Left lung (tissue), 10 donors: ENCODE measurements around the gene ZNF219. TPM values are rescaled to one million over a fixed set of nuclear protein-coding genes. Genes with fewer than 3 reads are reported as not detected.
A peak's percentile ranks its signal among the peaks of the same experiment; 100 is the strongest.

ENCODE experiments used
- ATAC-seq: fragments of 200-7000 bp; cut with Tn5 transposase; one replicate; pipeline ENCODE4 v1.9.1; 2020; ENCODE audit warnings: moderate library complexity
- DNase-seq, 4 donors: peaks; one replicate each; pipeline ENCODE4 v3.0.0-alpha.2; 2013 to 2020
- H3K27ac ChIP-seq, 2 donors: fragments of 200-600 bp; sonication (generic) in 1 of 2; one replicate each; pipeline versions ENCODE4 v1.5.0 to v1.8.0; 2020 to 2021
- H3K27me3 ChIP-seq, 2 donors: fragments of 200-600 bp; sonication (generic) in 1 of 2; one replicate each; pipeline versions ENCODE4 v1.5.0 to v1.8.0; 2020 to 2021
- H3K36me3 ChIP-seq, 2 donors: fragments of 200-600 bp; sonication (generic) in 1 of 2; one replicate each; pipeline versions ENCODE4 v1.5.0 to v1.8.0; 2020 to 2021
- H3K4me1 ChIP-seq, 2 donors: fragments of 200-600 bp; one replicate each; pipeline ENCODE4 v1.8.0; 2021
- H3K4me3 ChIP-seq, 2 donors: fragments of 200-600 bp; sonication (generic) in 1 of 2; one replicate each; pipeline versions ENCODE4 v1.5.0 to v1.8.0; 2020 to 2021; ENCODE audit warnings: mild to moderate bottlenecking in 1 of 2
- H3K9me3 ChIP-seq, 2 donors: fragments of 200-600 bp; sonication (generic) in 1 of 2; one replicate each; pipeline versions ENCODE4 v1.5.0 to v1.8.0; 2020 to 2021
- CTCF ChIP-seq, 2 donors: fragments of 200-600 bp; sonication (generic) in 1 of 2; IDR thresholded peaks; one replicate each; pipeline versions ENCODE4 v1.5.0 to v1.8.0; 2021; ENCODE audit warnings: antibody characterized with exemption in 2 of 2
- intact Hi-C, 2 donors: fragments of 100-400 bp; cut with DNase I; formaldehyde crosslinking; loops; one replicate each; pipeline versions ENCODE4 v1.11.2 to v1.14.2; 2022
- polyA plus RNA-seq, 6 donors: library from polyadenylated mRNA; unstranded; fragments of 120-200 nt; gene quantifications; one replicate each; pipeline ENCODE4 v1.2.1, GENCODE V29; 2013; ENCODE audit not compliant: insufficient read length in 6 of 6
- total RNA-seq, 2 donors: library from RNA; stranded (reverse); fragmentation: NEBNext Ultra II Directional; extraction: Animal tissue kit (Norgen Biotek cat#: 25700); gene quantifications; one replicate each; pipeline ENCODE4 v1.2.1, GENCODE V29; 2021
- donor health status: DM: no; HTN: yes; CAD: no.
- donor health status: DM: no; HTN: no; CAD: no.

The ZNF219 gene
- total and polyA plus RNA-seq, 8 donors = 30.5 to 45.4 (median 35.7) TPM

DNA sequence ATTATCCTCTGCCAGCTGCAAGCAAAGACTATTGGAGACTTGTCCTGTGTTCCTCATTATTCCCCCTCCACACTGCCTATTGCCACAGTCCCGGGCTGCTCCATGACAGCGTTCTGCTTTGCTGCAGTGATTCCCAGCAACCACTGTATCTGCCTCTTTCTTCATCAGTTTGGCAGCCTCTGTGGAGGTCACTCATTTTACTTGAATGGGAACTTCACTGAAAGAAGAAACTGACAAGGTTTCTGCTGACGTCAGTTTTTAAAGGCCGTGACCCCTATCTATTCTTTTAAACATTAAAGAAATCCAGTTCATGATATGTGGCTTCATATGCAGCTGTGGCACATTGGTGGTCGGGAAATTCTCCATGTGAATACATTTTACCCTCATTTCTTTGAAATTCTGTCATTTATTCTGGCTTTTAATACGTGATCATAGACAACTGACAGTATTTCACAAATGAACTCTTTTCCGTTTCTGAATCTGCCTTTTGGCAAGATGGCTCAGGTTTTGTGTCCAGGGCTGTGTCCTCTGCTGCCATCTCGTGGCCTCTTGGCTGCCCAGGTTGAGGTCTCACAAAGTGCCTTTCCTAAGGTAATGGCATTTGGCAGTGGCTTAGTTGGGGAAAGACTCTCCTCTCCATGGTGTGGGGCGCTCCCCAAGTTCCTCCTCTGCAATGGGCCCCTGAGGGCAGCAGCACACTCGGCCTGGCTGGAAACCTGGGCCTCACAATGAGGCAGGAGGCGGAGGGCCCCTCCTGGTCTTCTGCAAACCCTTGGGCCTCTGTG is 8.2 kb upstream of the ZNF219 start:
- H3K4me3 ChIP-seq = no peak overlapping the region
- intact Hi-C loops = no loop called here

DNA sequence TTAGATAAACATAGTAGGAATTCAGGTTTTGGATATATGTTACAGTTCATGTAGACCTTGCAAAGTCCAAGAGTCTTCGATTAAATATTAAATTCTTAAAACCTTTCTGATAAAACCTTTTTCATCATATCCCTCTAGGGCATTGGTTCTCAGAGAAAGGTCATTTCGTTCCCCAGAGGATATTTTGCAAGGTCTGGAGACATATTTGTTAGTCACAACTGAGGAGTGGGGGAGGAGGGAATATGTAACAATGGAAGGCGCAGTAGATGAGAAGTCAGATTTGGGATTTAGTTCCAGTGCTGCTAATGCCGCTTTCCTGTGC is 7.7 kb upstream of the ZNF219 start:
- Histone ChIP-seq H3K4me3 (no peak overlapping the region), H3K27ac (peak overlapping the region; percentile 97 to 98), H3K27me3 (no peaks in the 10 kb centered on the region), H3K9me3 (no peaks in the 10 kb centered on the region), H3K36me3 (no peaks in the 10 kb centered on the region), H3K4me1 (peaks cover 19 to 42% of the 10 kb centered on the region in 2 donors)
- no peak for DNase-seq
- intact Hi-C loops = no loop called here
- ATAC-seq = no peak
- TF ChIP-seq CTCF (IDR thresholded peaks at IDR 0.05) = no peak

More for the DNA sequence above, 8.2 kb upstream of the ZNF219 start:
- Histone ChIP-seq H3K36me3 (no peaks in the 10 kb centered on the region), H3K4me1 (peaks cover 19 to 42% of the 10 kb centered on the region in 2 donors), H3K27ac (peak overlapping the region; percentile 97 to 98), H3K9me3 (no peaks in the 10 kb centered on the region), H3K27me3 (no peaks in the 10 kb centered on the region)
- peak; percentile 35 for ATAC-seq
- peak; percentile 68 to 87 (median 85) for DNase-seq
- TF ChIP-seq CTCF (IDR thresholded peaks at IDR 0.05) = peak; percentile 75 to 79

GRCh38 chr14:21105095-21105494 is 6.6 kb upstream of the ZNF219 start:
- intact Hi-C loops = no loop called here
- no peaks in the 10 kb centered on the region for H3K27me3 ChIP-seq
- H3K9me3 ChIP-seq = no peaks in the 10 kb centered on the region
- H3K27ac ChIP-seq = peak overlapping the region; percentile 97 to 98
- H3K4me3 ChIP-seq = peak overlapping the region in 1 of 2 donors; percentile 71
- no peaks in the 10 kb centered on the region for H3K36me3 ChIP-seq
- ATAC-seq (no peak), DNase-seq (no peak)
- H3K4me1 ChIP-seq = peaks cover 19 to 42% of the 10 kb centered on the region in 2 donors
- no peak for TF ChIP-seq CTCF (IDR thresholded peaks at IDR 0.05)

- H3K9me3 ChIP-seq = no peaks in the 10 kb centered on the region
- TF ChIP-seq CTCF (IDR thresholded peaks at IDR 0.05) = peak; percentile 80 to 97
- intact Hi-C loops = no loop called here
- H3K36me3 ChIP-seq = no peaks in the 10 kb centered on the region
- ATAC-seq (peak; percentile 82), DNase-seq (peak; percentile 78 to 89 (median 84))
- H3K27me3 ChIP-seq = no peaks in the 10 kb centered on the region
- H3K27ac ChIP-seq = peak overlapping the region; percentile 97 to 98
- peak overlapping the region; percentile 54 to 71 for H3K4me3 ChIP-seq
- H3K4me1 ChIP-seq = peaks cover 20 to 45% of the 10 kb centered on the region in 2 donors
Measured at GRCh38 chr14:21104448-21105060, 6.1 kb upstream of the ZNF219 start.

DNA sequence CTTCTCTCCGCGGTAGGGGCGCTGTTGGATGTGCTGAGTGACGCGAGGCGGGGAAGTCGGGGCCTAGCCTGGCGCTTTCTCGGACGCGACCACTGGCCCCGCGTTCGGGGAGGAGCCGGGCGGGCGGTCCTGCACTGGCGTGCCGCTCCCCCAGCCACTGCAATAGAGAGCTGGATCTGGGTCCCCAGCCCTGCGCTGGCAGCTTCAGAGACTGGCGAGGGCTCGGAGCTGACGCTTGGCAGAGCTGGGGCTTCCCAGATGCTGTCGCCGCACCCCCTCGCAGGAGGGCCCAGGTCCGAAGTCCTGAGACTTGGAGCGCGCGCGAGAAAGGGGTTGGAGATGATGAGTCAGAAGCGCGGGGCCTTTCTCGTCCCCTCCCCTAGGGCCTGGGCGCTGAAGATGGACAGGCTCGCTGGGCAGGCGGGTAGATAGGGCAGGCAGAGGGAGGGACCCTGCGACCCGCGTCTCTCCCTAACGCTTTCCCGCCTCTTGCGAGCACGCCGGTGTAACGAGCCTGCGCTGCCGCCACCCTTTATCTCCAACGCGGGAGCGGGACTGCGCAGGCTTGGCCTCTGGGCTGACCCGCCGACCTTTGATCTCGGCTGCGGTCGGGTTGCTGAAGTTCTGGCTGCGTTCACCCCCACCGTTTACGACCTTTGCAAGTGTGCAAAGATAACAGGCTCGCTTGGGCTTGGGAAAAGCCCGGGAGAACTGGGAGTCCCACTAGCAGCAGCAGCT is 5.4 kb upstream of the ZNF219 start:
- Histone ChIP-seq H3K27ac (peak overlapping the region; percentile 97 to 98), H3K36me3 (no peaks in the 10 kb centered on the region), H3K4me1 (peaks cover 25 to 52% of the 10 kb centered on the region in 2 donors), H3K9me3 (no peaks in the 10 kb centered on the region), H3K4me3 (peak overlapping the region; percentile 54 to 71), H3K27me3 (peaks cover 0 to 5% of the 10 kb centered on the region in 2 donors)
- peak; percentile 75 to 80 for TF ChIP-seq CTCF (IDR thresholded peaks at IDR 0.05)
- ATAC-seq = peak; percentile 93
- peak; percentile 96 to 98 (median 97) for DNase-seq
- intact Hi-C loops = no loop called here
